NAMALWA (cell line): ENCODE measurements around the gene RGS1.

ENCODE experiments used
- DNase-seq: peaks from one replicate; pipeline ENCODE4 v3.0.0-alpha.2; 2015; ENCODE audit warnings: low spot score

The RGS1 gene

DNA sequence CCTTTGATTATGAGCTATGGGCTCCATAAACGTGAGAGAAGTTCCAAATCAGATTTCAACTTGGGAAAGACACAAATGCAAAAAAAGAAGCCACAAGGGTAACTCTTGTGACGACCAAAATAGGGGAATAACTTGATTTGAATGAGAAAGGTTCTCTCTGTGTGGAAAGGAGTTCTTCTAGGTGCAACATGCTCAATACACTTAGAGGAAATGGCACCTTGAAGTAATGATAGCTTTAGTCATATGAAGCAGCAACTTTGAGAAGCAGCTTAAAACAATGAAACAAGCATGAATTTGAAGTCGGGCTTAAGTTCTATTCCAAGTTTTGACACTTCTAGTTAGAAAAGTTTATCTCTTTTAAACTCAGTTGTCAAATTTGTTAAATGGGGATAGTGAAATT lies 21.8 kb upstream of the RGS1 start:
- no peak for DNase-seq

DNA sequence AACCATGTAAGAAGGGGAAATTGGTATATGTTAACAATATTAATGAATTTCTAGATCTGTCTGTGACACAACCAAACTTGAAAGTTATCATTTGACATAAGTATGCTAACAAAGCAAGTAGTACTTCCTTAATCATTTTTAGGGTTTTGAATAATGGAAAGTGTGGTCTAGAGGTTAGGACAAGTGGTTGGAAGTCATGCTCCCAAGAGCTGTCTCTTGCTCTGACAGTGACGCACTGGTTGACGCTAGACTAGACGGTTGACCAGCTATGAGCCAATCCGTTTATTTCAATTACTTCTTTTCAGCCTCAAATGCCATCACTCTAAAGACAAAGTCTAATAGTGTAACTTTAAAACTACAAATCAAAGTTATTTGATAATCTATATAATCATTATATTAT lies 20.7 kb upstream of the RGS1 start:
- DNase-seq, result no peak

DNA sequence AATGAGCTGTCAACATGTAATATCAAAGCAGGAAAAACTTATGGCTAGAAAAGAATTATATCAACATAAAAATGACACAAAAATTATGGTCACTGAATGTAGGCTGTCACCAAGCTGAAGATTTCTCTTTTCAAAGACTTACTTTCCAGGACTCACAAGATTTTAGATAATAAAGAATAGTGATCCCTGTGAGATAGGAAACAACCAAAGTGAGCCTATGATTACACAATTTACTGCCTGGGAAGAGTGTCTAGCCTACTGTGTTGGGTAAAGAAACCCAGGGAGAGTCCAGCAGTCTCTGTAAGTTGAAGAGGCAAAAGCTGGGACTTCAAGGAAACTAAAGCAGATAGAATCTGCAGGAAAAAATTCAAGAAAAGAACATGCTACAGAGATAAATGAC lies 20.2 kb upstream of the RGS1 start:
- no peak for DNase-seq

DNA sequence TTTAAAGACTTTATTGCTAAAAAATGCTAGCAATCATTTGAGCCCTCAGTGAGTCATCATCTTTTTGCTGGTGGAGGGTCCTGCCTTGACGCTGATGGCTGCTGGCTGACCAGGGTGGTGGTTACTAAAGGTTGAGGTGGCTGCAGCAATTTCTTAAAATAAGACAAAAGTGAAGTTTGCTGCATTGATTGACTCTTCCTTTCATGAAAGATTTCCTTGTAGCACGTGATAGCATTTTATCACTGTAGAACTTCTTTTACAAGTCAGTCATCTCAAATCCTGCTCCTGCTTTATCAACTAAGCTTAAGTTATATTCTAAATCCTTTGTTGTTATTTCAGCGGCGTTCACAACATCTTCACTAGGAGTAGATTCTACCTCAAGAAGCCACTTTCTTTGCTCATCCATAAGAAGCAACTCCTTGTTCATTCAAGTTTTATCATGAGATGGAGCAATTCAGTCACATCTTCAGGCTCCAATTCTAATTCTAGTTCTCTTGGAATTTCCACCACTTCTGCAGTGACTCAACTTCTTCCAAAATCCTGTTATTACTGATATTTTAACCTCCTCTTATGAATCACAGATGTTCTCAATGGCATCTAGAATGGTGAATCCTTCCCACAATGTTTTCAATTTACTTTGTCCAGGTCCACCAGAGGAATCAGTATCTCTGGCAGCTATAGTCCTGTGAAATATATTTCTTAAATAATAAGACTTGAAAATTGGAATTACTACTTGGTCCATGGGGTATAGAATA lies 17.6 kb upstream of the RGS1 start:
- DNase-seq, result no peak

- DNase-seq, result no peak
These were observed 16.2 kb upstream of the RGS1 start for GRCh38 chr1:192559115-192560006.

GRCh38 chr1:192561301-192561700 lies 14.3 kb upstream of the RGS1 start:
- DNase-seq, result no peak

GRCh38 chr1:192563129-192563528 lies 12.4 kb upstream of the RGS1 start:
- DNase-seq, result no peak

DNA sequence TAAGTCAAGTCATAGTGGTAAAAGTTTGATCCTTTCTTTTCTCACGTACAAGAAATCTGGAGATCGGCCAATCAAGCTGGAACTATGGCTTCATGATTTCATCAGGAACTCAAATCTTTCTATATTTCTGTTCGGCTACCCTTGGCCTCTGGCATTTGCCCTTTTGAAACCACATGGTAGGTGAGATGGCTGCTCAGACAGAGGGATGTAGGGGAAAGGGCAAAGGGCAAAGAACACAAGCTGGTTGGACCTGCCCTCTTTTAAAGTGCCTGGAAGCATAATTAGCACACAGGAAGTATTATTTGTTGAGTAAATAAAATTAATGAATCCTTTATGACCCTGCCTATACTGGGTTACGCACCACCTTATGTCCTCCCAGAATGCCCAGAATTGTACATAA lies 11.5 kb upstream of the RGS1 start:
- DNase-seq, result no peak

GRCh38 chr1:192565946-192566345 lies 9.6 kb upstream of the RGS1 start:
- no peak for DNase-seq

- DNase-seq, result no peak
These were observed 8.9 kb upstream of the RGS1 start for GRCh38 chr1:192566657-192567056.

- DNase-seq, result no peak
These were observed 7.5 kb upstream of the RGS1 start for GRCh38 chr1:192568063-192568462.

DNA sequence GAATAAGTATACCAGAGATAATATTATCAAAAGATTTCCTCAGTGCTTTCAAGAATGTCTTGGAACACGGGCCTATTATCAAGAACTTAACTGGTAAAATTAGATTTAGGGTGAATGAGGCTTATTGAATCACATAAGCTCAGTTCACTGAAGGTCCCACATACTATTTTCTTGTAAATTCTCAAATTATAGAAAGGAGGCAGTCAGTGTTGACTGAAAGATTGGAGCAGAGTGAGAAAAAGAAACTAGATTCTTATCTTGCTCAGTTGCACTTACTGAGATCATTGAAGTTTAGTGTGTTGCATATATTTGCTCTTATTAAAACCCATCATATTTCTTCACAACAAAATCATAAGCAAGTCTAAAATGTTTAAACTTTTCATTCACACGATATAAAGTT lies 3.9 kb upstream of the RGS1 start:
- DNase-seq, result no peak

- no peak for DNase-seq
These were observed 2.1 kb upstream of the RGS1 start for GRCh38 chr1:192573499-192573898.

DNA sequence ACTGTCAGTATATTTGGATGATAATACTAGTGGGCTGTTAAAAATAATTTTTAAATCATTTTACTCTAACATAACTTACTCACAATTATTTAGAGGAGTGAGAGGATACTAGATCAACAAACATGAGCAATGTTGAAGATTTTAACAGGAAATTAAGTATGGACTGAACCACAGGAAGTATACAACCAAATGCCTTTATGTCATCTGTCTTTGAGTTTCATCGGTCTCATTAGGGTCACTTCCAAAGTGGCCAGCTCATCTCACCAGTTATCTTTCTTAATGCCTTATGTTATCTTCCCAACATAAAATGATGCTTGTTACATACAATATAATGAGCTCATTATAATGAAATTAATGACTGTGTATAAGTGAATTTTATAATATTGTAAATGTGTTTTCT lies 1.5 kb upstream of the RGS1 start:
- DNase-seq, result no peak

DNA sequence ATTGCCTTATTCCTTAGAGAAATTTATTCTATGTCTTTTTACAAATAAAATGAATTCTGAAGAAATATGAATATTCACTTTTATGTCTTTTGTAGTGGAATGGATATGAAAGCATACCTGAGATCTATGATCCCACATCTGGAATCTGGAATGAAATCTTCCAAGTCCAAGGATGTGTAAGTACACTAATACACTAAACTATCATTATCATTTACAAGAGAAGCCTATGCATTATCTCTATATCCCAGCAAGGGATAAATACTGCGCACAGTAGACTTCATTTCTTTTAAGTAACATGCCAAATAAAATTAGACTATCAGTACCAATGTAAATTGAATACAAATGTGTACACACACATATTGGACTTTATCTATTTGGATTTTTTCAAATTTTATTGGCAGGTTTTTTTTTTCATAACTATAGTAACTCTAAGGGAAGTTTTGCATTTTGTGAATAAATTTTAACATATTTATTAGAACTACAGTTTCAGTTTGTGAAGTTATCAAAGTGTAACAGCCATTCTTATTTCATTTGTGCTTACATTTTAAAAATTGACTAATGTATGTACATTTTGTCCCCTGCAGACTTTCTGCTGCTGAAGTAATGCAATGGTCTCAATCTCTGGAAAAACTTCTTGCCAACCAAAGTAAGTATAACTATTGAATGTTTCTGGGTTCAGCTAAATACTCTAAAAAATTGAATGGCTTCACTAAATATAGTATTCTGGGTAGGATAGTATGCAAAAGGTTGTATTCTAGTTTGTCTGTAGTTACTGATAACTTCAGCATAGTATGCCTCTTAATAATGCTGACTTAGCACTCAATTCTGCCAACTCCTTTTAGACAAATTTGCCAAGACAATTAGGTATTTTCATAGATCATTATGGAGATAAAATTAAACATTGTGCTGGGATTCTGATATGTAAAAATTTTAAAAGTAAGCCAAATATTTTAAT lies 894 bp downstream of the RGS1 start:
- no peak for DNase-seq

DNA sequence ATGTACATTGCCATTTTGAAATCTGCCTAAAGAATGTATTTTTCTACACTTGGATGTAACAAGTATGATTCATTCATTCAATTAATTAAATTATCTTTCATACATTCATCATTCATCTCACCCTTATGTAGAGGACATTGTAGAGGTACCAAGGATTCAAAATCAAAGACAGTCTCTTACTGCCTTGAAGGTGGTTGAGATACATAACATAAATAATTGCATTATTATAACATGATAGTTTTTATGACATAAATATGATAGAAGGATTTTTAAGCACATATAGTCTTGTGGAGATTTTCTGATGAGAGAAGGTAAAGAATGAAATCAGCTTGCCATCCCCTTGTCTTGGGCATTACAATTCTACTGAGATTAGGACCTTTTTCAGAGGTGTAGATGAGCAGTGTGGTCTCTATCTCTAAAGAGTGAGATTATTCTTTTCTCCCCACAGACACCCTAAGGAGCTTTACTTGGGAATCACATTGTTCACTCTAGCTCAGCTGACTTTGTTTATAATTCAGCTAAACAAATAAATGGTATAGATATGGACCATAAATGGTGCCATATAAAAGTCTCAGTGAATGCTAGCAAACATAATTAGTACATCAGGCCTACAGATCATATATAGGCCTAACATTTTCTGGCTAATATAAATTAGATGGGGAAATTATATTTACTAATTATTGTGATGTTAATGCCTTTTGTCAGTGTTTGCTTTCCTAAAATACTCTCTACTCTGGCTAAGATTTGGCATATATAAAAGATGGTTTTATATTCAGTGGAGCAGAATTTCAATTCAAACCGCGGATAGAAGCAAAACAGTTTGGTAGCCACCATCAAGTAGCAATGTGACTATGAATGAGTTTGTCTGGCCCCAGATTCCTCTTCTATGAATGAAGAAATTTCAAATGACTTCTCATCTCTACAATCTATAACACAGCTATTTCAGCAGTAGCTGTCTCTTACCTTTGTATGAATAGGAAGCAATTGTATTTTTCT lies 1.9 kb downstream of the RGS1 start:
- DNase-seq, result no peak

- no peak for DNase-seq
These were observed 2.8 kb downstream of the RGS1 start for GRCh38 chr1:192578144-192578909.

DNA sequence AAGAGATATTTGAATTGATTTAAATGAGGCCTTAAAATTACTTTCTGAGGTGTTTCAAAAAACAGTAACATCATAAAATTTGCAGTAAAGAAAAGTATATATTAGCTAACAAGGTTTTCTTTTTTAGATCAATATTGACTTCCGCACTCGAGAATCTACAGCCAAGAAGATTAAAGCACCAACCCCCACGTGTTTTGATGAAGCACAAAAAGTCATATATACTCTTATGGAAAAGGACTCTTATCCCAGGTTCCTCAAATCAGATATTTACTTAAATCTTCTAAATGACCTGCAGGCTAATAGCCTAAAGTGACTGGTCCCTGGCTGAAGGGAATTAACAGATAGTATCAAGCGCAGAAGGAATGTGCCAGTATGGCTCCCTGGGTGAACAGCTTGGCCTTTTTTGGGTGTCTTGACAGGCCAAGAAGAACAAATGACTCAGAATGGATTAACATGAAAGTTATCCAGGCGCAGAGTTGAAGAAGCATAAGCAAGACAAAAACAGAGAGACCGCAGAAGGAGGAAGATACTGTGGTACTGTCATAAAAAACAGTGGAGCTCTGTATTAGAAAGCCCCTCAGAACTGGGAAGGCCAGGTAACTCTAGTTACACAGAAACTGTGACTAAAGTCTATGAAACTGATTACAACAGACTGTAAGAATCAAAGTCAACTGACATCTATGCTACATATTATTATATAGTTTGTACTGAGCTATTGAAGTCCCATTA lies 3.6 kb downstream of the RGS1 start:
- no peak for DNase-seq

- DNase-seq, result peak; percentile 34
These were observed 4.9 kb downstream of the RGS1 start for GRCh38 chr1:192580351-192580962.
